ENCODE results near the gene INTS1. TPM values are rescaled to one million over a fixed set of nuclear protein-coding genes. Genes with fewer than 3 reads are reported as not detected.

INTS1 gene
- total and polyA plus RNA-seq, 7 donors: 16.2 to 78.3 (median 22.9) TPM

DNA sequence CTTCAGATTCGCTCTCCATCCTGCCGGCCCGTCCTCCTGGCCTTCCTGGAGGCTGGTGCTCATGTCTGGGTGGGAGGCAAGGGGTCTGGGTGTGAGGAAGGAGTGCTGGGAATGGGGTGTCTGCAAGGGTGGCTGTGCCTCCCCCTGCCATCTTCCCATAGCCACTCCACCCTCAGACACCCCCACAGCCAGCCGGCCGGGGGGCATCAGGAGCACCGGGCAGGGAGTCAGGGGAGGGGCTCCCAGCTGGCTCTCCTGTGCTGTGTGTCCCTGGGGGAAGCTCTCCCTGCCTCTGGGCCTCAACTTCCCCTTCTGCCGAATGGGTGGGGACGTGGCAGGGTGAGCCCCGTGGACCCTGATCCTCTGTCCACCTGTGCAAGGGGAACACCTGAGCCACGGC is 63.6 kb downstream of the INTS1 start:
- Histone ChIP-seq H3K27me3 (no peaks in the 10 kb centered on the region), H3K4me1 (peaks cover 0 to 2% (median under 1%) of the 10 kb centered on the region in 4 donors), H3K27ac (no peak overlapping the region), H3K4me3 (no peak overlapping the region), H3K36me3 (peaks cover 0 to 45% (median 11%) of the 10 kb centered on the region in 4 donors), H3K9me3 (no peaks in the 10 kb centered on the region)
- WGBS, 2 donors: 84 to 88% methylated on average over 10 of the region's 10 CpGs
- TF ChIP-seq, protein P1, sequence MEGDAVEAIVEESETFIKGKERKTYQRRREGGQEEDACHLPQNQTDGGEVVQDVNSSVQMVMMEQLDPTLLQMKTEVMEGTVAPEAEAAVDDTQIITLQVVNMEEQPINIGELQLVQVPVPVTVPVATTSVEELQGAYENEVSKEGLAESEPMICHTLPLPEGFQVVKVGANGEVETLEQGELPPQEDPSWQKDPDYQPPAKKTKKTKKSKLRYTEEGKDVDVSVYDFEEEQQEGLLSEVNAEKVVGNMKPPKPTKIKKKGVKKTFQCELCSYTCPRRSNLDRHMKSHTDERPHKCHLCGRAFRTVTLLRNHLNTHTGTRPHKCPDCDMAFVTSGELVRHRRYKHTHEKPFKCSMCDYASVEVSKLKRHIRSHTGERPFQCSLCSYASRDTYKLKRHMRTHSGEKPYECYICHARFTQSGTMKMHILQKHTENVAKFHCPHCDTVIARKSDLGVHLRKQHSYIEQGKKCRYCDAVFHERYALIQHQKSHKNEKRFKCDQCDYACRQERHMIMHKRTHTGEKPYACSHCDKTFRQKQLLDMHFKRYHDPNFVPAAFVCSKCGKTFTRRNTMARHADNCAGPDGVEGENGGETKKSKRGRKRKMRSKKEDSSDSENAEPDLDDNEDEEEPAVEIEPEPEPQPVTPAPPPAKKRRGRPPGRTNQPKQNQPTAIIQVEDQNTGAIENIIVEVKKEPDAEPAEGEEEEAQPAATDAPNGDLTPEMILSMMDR (IDR thresholded peaks at IDR 0.05): no peak
- TF ChIP-seq EP300 (IDR thresholded peaks at IDR 0.05): no peak
- no peak for TF ChIP-seq POLR2AphosphoS5 (IDR thresholded peaks at IDR 0.05)
- TF ChIP-seq POLR2A (IDR thresholded peaks at IDR 0.05): no peak
- intact Hi-C loops (cut with DNase I): no loop called here
- no peak for DNase-seq

DNA sequence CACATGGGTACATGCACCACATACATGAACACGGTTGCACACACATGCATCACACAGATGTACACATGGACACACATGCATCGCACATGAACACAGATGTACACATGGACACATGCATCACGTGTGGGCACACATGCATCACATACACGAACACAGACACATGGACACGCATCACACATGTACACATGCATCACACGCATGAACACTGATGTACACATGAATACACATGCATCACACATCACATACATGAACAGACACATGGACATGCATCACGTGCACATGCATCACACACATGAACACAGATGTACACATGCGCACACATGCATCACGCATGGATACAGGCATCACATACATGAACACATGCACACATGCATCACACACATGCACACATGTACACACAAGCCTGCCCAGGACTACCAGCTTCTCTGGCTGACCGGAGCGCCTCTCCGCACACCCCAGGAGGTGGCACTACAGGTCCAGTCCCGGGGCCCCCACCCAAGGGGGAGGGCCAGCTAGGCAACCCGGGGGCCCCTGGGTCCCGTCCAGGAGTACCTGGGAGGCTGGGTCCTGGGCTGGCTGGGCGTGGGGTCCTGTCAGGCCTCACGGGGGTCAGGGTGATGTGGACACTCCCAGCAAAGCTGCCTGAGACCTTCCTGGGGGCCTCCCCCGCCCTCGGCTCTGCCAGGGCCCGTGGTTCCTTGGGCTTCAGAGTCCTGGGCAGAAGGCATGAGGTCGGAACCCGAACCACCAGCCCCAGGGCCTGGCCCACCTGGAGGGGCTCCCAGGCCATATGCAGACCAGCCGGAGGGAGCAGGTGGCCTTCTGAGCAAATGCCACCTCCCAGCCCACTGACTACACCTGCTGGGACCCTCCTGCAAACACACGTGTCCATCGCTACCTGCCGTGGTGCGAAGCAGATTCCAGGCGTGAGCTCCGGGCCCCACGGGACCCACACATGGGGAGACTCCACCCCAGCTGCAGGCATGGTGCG is 64.5 kb downstream of the INTS1 start:
- Histone ChIP-seq H3K9me3 (no peaks in the 10 kb centered on the region), H3K4me1 (no peaks in the 10 kb centered on the region), H3K4me3 (no peak overlapping the region), H3K27ac (no peak overlapping the region), H3K36me3 (peaks cover 0 to 52% (median 11%) of the 10 kb centered on the region in 4 donors), H3K27me3 (no peaks in the 10 kb centered on the region)
- intact Hi-C loops (cut with DNase I): loop anchor here (10.0 kb wide), 1 partner anchor 245 kb away; no protein-coding TSS in a partner anchor
- 88 to 92% methylated on average over 31 of the region's 31 CpGs for WGBS, 2 donors
- no peak for DNase-seq
- no peak for TF ChIP-seq POLR2A (IDR thresholded peaks at IDR 0.05)
- TF ChIP-seq POLR2AphosphoS5 (IDR thresholded peaks at IDR 0.05): no peak
- no peak for TF ChIP-seq EP300 (IDR thresholded peaks at IDR 0.05)
- TF ChIP-seq, protein P1 (IDR thresholded peaks at IDR 0.05): no peak

DNA sequence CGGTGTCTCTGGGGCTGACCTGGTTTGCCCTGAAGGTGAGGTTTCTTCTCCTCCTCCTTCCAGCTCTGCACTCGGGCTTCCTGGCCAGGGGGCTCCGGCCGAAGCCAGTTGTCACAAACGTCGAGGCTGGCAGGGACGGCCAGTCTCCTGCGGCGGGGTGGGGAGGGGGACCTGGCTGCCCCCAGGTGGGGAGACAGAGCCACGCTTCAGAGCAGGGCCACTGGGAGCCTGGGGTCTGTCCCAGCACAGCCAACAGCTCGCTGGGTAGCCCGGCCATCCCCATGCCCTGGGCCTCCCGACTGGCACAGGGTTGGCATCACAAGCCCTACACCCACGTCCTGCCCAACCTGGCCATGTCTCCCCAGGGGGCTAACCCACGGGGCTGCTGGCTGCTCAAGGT is 65.4 kb downstream of the INTS1 start:
- Histone ChIP-seq H3K4me1 (no peaks in the 10 kb centered on the region), H3K36me3 (peaks cover 0 to 52% (median 11%) of the 10 kb centered on the region in 4 donors), H3K4me3 (no peak overlapping the region), H3K27ac (no peak overlapping the region), H3K27me3 (no peaks in the 10 kb centered on the region), H3K9me3 (no peaks in the 10 kb centered on the region)
- TF ChIP-seq POLR2A (IDR thresholded peaks at IDR 0.05): no peak
- no peak for TF ChIP-seq POLR2AphosphoS5 (IDR thresholded peaks at IDR 0.05)
- TF ChIP-seq, protein P1 (IDR thresholded peaks at IDR 0.05): no peak
- no peak for TF ChIP-seq EP300 (IDR thresholded peaks at IDR 0.05)
- WGBS, 2 donors: 88 to 91% methylated on average over 15 of the region's 15 CpGs
- intact Hi-C loops (cut with DNase I): loop anchor here (10.0 kb wide), 1 partner anchor 244 kb away; no protein-coding TSS in a partner anchor
- DNase-seq: no peak

DNA sequence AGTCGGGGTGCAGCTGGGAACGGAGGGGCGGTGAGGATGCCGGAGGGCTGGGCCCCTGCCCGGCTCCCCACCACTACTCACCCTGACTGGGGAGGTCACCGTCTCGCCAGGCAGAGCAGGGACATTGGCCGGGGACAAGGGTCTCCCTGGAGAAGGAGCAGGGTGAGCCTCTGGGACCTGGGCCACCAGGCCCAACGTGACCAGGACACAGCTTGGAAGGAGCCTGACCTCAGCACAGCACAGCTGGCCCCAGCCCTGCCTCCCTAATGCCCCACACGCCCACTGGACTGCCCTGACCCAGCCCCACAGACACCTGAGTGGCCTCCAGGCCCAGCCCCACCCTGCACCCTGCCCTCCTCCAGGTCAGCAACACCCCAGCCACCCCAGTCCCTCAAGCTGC is 66.0 kb downstream of the INTS1 start:
- Histone ChIP-seq H3K4me3 (no peak overlapping the region), H3K4me1 (no peaks in the 10 kb centered on the region), H3K27me3 (no peaks in the 10 kb centered on the region), H3K36me3 (peaks cover 0 to 52% (median 11%) of the 10 kb centered on the region in 4 donors), H3K27ac (no peak overlapping the region), H3K9me3 (no peaks in the 10 kb centered on the region)
- intact Hi-C loops (cut with DNase I): loop anchor here (10.0 kb wide), 1 partner anchor 243 kb away; no protein-coding TSS in a partner anchor
- TF ChIP-seq, protein P1 (IDR thresholded peaks at IDR 0.05): no peak
- TF ChIP-seq POLR2A (IDR thresholded peaks at IDR 0.05): no peak
- TF ChIP-seq EP300 (IDR thresholded peaks at IDR 0.05): no peak
- no peak for TF ChIP-seq POLR2AphosphoS5 (IDR thresholded peaks at IDR 0.05)
- WGBS, 2 donors: 91 to 93% methylated on average over 10 of the region's 10 CpGs
- no peak for DNase-seq

Measured in sigmoid colon (tissue), 7 donors.